WTC11 (cell line): ENCODE measurements around the gene GPX3.

ENCODE experiments used
- SOX15 ChIP-seq: fragments of 250-450 bp; sonication (Bioruptor Pico); IDR thresholded peaks from 2 replicates; pipeline ENCODE4 v1.9.0; 2021; ENCODE audit warnings: mild to moderate bottlenecking
- TEAD4 ChIP-seq: sonication (generic); formaldehyde crosslinking; IDR thresholded peaks from 2 replicates; pipeline ENCODE4 v1.8.0; 2022; ENCODE audit warnings: mild to moderate bottlenecking, missing genetic modification reagents
- USF1 ChIP-seq: sonication (generic); formaldehyde crosslinking; IDR thresholded peaks from 2 replicates; pipeline ENCODE4 v1.8.0; 2022; ENCODE audit warnings: mild to moderate bottlenecking, missing genetic modification reagents
- ZNF317 ChIP-seq: sonication (generic); formaldehyde crosslinking; IDR thresholded peaks from 2 replicates; pipeline ENCODE4 v1.8.1; 2023; ENCODE audit warnings: low read depth, mild to moderate bottlenecking, moderate library complexity, missing genetic modification reagents, borderline replicate concordance
- ZNF423 ChIP-seq: fragments of 250-450 bp; sonication (Bioruptor Pico); IDR thresholded peaks from 2 replicates; pipeline ENCODE4 v2.1.2; 2022; ENCODE audit warnings: mild to moderate bottlenecking, moderate library complexity
- ZNF512 ChIP-seq: sonication (generic); formaldehyde crosslinking; IDR thresholded peaks from 2 replicates; pipeline ENCODE4 v1.8.1; 2022; ENCODE audit warnings: missing genetic modification reagents, borderline replicate concordance
- TF ChIP-seq, protein P1 (sequence below): sonication (generic); formaldehyde crosslinking; IDR thresholded peaks from 2 replicates; pipeline ENCODE4 v1.8.0; 2022; ENCODE audit warnings: mild to moderate bottlenecking, missing genetic modification reagents
- TF ChIP-seq, protein P2 (sequence below): fragments of 200-600 bp; IDR thresholded peaks from 2 replicates; pipeline ENCODE4 v1.8.0; 2022; ENCODE audit warnings: antibody characterized with exemption
- TF ChIP-seq, protein P3 (sequence below): sonication (generic); formaldehyde crosslinking; IDR thresholded peaks from 2 replicates; pipeline ENCODE4 v1.8.1; 2022; ENCODE audit warnings: low read depth, missing genetic modification reagents, borderline replicate concordance
- TF ChIP-seq, protein P4 (sequence below): sonication (generic); formaldehyde crosslinking; IDR thresholded peaks from 2 replicates; pipeline ENCODE4 v1.8.1; 2023; ENCODE audit warnings: mild to moderate bottlenecking, missing genetic modification reagents, moderate library complexity

DNA sequence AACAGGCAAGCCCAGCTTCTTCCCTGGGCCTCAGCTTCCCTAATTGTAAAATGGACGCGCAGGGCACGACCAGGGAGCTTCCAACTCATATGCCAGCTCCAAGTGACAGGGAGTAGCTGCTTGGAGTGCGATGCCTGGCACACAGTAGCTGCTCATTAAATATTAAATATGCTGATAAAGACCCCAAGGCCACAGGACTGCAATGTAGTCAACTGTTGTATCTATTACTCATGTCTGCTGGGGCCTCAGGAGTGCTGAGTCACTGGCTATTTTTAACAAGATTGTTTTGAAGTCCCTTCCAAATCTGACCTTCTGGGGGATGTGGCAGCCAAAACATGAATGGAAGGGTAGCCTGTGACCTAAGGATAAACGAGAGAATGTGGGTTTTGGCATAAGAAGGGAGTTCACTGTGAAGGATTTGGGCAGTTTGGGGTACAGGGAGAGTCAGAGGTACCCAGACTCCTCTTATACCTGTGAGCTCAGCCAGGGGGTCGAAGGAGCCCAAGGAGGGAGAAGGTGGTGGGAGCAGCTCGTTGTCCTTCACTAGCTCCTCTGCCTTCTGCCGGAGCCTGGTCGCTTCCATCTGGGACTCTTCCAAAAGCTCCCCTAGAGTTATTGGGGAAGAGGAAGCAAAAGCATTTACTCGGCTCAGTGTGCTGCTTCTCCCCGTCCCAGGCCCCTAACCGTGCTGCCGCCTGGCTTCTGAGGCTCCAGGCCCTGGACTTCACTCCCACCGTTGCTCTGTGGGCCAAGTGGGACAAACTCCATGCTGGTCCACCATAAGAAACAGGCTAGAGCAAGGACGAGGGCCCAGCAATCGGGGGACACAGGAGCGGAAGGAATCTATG is 43.0 kb downstream of the GPX3 start:
- TF ChIP-seq, protein P1, sequence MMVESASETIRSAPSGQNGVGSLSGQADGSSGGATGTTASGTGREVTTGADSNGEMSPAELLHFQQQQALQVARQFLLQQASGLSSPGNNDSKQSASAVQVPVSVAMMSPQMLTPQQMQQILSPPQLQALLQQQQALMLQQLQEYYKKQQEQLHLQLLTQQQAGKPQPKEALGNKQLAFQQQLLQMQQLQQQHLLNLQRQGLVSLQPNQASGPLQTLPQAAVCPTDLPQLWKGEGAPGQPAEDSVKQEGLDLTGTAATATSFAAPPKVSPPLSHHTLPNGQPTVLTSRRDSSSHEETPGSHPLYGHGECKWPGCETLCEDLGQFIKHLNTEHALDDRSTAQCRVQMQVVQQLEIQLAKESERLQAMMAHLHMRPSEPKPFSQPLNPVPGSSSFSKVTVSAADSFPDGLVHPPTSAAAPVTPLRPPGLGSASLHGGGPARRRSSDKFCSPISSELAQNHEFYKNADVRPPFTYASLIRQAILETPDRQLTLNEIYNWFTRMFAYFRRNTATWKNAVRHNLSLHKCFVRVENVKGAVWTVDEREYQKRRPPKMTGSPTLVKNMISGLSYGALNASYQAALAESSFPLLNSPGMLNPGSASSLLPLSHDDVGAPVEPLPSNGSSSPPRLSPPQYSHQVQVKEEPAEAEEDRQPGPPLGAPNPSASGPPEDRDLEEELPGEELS (CRISPR knock-in tag), result no peak
- TF ChIP-seq TEAD4 (CRISPR knock-in tag), result no peak
- TF ChIP-seq, protein P2, sequence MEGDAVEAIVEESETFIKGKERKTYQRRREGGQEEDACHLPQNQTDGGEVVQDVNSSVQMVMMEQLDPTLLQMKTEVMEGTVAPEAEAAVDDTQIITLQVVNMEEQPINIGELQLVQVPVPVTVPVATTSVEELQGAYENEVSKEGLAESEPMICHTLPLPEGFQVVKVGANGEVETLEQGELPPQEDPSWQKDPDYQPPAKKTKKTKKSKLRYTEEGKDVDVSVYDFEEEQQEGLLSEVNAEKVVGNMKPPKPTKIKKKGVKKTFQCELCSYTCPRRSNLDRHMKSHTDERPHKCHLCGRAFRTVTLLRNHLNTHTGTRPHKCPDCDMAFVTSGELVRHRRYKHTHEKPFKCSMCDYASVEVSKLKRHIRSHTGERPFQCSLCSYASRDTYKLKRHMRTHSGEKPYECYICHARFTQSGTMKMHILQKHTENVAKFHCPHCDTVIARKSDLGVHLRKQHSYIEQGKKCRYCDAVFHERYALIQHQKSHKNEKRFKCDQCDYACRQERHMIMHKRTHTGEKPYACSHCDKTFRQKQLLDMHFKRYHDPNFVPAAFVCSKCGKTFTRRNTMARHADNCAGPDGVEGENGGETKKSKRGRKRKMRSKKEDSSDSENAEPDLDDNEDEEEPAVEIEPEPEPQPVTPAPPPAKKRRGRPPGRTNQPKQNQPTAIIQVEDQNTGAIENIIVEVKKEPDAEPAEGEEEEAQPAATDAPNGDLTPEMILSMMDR, result no peak
- TF ChIP-seq SOX15, result no peak
- TF ChIP-seq ZNF423 (CRISPR knock-in tag), result no peak
- TF ChIP-seq ZNF317 (CRISPR knock-in tag), result no peak
- TF ChIP-seq, protein P3, sequence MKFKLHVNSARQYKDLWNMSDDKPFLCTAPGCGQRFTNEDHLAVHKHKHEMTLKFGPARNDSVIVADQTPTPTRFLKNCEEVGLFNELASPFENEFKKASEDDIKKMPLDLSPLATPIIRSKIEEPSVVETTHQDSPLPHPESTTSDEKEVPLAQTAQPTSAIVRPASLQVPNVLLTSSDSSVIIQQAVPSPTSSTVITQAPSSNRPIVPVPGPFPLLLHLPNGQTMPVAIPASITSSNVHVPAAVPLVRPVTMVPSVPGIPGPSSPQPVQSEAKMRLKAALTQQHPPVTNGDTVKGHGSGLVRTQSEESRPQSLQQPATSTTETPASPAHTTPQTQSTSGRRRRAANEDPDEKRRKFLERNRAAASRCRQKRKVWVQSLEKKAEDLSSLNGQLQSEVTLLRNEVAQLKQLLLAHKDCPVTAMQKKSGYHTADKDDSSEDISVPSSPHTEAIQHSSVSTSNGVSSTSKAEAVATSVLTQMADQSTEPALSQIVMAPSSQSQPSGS, result no peak
- TF ChIP-seq, protein P4, sequence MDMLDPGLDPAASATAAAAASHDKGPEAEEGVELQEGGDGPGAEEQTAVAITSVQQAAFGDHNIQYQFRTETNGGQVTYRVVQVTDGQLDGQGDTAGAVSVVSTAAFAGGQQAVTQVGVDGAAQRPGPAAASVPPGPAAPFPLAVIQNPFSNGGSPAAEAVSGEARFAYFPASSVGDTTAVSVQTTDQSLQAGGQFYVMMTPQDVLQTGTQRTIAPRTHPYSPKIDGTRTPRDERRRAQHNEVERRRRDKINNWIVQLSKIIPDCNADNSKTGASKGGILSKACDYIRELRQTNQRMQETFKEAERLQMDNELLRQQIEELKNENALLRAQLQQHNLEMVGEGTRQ (CRISPR knock-in tag), result no peak
- no peak for TF ChIP-seq ZNF512 (CRISPR knock-in tag)
- no peak for TF ChIP-seq USF1 (CRISPR knock-in tag)
